ENCODE results near the gene SEZ6. TPM values are rescaled to one million over a fixed set of nuclear protein-coding genes. Genes with fewer than 3 reads are reported as not detected.

Gene SEZ6
- total and polyA plus RNA-seq, 10 of the 15 experiments (the other 5 are each of a cell fraction or from before 2014, with no cell fraction given) = 0.05 to 0.87 (median 0.17) TPM; not detected in 4

DNA sequence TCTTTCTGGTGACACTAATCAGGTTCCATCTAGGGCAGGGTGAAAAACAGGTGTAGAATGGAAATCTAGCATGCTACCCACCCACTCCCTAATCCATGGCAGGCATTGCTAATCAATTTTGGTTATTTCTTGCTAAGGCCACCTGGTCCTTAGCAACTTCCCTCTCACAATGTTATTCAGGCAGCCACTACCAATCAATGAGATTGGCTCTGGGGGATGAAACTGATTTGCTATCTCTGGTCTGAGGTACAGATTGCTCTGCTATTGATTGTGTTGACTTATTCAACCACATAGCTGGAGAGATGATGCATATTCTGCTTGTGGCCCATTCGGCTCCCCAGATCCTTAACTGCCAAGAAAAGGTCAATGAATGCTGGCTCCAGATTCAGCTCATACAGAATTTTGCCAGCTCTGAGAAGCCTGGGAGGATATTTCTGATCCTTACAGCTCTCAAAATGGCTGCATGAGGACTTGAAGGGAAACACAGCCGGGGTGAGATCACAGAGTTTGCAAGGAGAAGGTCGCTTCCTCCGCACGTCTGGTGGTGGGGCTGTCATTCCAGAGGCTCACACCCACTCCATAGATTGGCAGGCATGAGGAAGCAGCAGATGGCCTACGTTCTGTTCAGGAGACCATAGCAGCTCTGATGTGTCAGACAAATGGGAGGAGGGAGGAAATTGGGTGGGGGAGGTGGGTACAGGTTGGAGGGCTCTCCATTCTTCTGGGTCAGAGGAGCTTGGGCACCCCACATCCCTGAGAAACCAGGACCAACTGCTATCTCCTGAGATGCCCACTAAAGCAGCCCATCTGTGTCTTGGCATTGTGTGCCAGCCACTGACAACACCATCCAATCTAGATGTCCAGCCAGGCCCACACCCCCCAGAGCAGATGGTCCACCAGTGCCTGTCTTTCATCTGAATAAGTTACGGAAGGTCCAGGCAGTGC, 22.3 kb downstream of the SEZ6 start:
- TF ChIP-seq MTA3 (IDR thresholded peaks at IDR 0.05; ENCODE audit: borderline replicate concordance, low read length) (no peak), SP1 (IDR thresholded peaks at IDR 0.05; ENCODE audit: low read depth, low read length) (no peak)
- TF ChIP-seq, protein P1, sequence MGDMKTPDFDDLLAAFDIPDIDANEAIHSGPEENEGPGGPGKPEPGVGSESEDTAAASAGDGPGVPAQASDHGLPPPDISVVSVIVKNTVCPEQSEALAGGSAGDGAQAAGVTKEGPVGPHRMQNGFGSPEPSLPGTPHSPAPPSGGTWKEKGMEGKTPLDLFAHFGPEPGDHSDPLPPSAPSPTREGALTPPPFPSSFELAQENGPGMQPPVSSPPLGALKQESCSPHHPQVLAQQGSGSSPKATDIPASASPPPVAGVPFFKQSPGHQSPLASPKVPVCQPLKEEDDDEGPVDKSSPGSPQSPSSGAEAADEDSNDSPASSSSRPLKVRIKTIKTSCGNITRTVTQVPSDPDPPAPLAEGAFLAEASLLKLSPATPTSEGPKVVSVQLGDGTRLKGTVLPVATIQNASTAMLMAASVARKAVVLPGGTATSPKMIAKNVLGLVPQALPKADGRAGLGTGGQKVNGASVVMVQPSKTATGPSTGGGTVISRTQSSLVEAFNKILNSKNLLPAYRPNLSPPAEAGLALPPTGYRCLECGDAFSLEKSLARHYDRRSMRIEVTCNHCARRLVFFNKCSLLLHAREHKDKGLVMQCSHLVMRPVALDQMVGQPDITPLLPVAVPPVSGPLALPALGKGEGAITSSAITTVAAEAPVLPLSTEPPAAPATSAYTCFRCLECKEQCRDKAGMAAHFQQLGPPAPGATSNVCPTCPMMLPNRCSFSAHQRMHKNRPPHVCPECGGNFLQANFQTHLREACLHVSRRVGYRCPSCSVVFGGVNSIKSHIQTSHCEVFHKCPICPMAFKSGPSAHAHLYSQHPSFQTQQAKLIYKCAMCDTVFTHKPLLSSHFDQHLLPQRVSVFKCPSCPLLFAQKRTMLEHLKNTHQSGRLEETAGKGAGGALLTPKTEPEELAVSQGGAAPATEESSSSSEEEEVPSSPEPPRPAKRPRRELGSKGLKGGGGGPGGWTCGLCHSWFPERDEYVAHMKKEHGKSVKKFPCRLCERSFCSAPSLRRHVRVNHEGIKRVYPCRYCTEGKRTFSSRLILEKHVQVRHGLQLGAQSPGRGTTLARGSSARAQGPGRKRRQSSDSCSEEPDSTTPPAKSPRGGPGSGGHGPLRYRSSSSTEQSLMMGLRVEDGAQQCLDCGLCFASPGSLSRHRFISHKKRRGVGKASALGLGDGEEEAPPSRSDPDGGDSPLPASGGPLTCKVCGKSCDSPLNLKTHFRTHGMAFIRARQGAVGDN (IDR thresholded peaks at IDR 0.05) = no peak
- TF ChIP-seq, protein P2, sequence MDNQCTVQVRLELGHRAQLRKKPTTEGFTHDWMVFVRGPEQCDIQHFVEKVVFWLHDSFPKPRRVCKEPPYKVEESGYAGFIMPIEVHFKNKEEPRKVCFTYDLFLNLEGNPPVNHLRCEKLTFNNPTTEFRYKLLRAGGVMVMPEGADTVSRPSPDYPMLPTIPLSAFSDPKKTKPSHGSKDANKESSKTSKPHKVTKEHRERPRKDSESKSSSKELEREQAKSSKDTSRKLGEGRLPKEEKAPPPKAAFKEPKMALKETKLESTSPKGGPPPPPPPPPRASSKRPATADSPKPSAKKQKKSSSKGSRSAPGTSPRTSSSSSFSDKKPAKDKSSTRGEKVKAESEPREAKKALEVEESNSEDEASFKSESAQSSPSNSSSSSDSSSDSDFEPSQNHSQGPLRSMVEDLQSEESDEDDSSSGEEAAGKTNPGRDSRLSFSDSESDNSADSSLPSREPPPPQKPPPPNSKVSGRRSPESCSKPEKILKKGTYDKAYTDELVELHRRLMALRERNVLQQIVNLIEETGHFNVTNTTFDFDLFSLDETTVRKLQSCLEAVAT (IDR thresholded peaks at IDR 0.05) = peak; percentile 90
- in situ Hi-C loops (cut with MboI) = no loop called here

More for the DNA sequence above, 22.3 kb downstream of the SEZ6 start:
- Histone ChIP-seq H2AFZ (ENCODE audit: control insufficient read depth, low read depth, low read length) (no peak overlapping the region), H3K9me3 (replicated peaks; ENCODE audit: control insufficient read depth, insufficient read depth, low read length) (no peaks in the 10 kb centered on the region; the same call in 2 of the 3 replicates), H3K4me2 (ENCODE audit: control insufficient read depth, insufficient read depth) (no peak overlapping the region; the same call in 1 of the 2 replicates), H3K27ac (ENCODE audit: control insufficient read depth, insufficient read depth) (no peak overlapping the region), H3K27me3 (replicated peaks in 1 of 2; ENCODE audit: control insufficient read depth in 2 of 2, insufficient read depth in 2 of 2, low read length in 1 of 2) (no peaks in the 10 kb centered on the region), H3K36me3 (ENCODE audit: control insufficient read depth in 2 of 2, insufficient read depth in 2 of 2, low read length in 1 of 2) (no peaks in the 10 kb centered on the region), H3K9ac (ENCODE audit: control insufficient read depth, insufficient read depth, low read length) (no peak overlapping the region), H3K79me2 (ENCODE audit: control insufficient read depth, insufficient read depth, low read length) (no peaks in the 10 kb centered on the region), H4K20me1 (ENCODE audit: control insufficient read depth, insufficient read depth) (no peaks in the 10 kb centered on the region), H3K4me1 (ENCODE audit: control insufficient read depth, insufficient read depth, low read length) (peaks cover 14% of the 10 kb centered on the region), H3K4me3 (no peak overlapping the region)
- ChIA-PET SMC1A (ENCODE audit: uncharacterized antibody, unreplicated experiment) (interaction anchor here (1.1 kb wide), 1 partner anchor 18 kb away, joined by 3 read pairs; no protein-coding TSS in a partner anchor), CTCF (interaction anchor here (1.4 to 1.9 kb wide), 3 partner anchors 18 to 133 kb away, joined by 3 to 7 read pairs (median 7); no protein-coding TSS in a partner anchor), RAD21 (ENCODE audit: unreplicated experiment) (interaction anchor here (1.0 kb wide), 1 partner anchor 18 kb away, joined by 3 read pairs; no protein-coding TSS in a partner anchor), POLR2A (no interaction called here)
- ATAC-seq (no peak), FAIRE-seq (no peak), DNase-seq (ENCODE audit: low read depth, low spot score) (no peak)
- 72% methylated on average over 7 of the region's 7 CpGs for WGBS (ENCODE audit: insufficient coverage, insufficient replicate concordance, low lambda C conversion rate, missing lambda C conversion rate)
- intact Hi-C loops (cut with micrococcal nuclease; ENCODE audit: unreplicated experiment) = no loop called here
- no TSS peak for BruUV-seq (replicated peaks)

Measured in GM12878 (cell line).